NAMALWA (cell line): ENCODE results near the gene ADGRV1.
"Not testable (repeated sequence)": the region's sequence is repeated elsewhere in the genome, so short reads cannot be mapped to it uniquely, and the experiment has no call there.

Experiments
- DNase-seq: peaks from one replicate; pipeline ENCODE4 v3.0.0-alpha.2; 2015; ENCODE audit warnings: low spot score

The ADGRV1 gene

GRCh38 chr5:90949469-90950358 is 391.1 kb downstream of the ADGRV1 start:
- DNase-seq: no peak

- DNase-seq: no peak
These were observed 396.5 kb downstream of the ADGRV1 start for GRCh38 chr5:90955001-90955635.

- DNase-seq: peak; percentile 10
These were observed 398.0 kb downstream of the ADGRV1 start for GRCh38 chr5:90956511-90957097.

GRCh38 chr5:90957906-90958305 is 399.3 kb downstream of the ADGRV1 start:
- DNase-seq: no peak

- DNase-seq: no peak
These were observed 400.7 kb downstream of the ADGRV1 start for GRCh38 chr5:90959262-90959661.

DNA sequence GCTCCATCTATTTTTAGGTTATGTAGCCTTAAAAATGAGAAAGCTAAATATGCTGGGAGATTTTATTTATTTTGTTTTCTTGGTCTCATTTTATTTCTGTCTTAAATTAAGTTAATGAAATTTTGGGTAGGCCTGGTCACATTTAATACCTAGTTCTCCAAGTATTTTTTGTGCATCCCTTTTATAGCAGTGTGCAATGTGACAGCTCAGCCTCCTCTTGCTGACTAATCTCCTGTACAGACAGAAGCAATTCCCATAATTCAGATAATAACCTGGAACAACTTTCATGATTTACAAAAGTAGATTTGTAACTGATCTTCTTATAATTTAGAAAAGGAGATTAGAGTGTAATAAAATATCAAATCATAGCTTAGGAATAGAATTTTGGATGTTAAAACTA is 403.9 kb downstream of the ADGRV1 start:
- no peak for DNase-seq

- DNase-seq: no peak
These were observed 406.6 kb downstream of the ADGRV1 start for GRCh38 chr5:90965110-90965685.

GRCh38 chr5:90967443-90967842 is 408.8 kb downstream of the ADGRV1 start:
- DNase-seq: no peak

DNA sequence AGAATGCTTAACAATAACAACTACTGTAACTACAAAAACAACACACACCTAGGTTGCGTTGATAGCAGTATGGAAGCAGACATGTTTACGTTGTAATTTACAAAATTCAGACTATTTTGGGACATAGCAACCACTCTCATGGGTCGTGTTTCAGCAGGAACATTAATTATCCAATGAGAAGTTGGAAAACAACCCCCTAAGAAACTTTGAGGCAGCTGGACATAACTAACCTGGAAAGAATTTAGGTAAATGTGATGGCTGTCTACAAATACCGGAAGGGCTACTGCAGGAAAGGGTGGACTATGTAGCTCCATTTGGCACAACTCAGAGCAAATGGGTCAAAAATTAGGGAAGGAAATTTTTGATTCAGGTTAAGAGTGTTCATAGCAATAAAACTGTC is 409.3 kb downstream of the ADGRV1 start:
- DNase-seq: no peak

DNA sequence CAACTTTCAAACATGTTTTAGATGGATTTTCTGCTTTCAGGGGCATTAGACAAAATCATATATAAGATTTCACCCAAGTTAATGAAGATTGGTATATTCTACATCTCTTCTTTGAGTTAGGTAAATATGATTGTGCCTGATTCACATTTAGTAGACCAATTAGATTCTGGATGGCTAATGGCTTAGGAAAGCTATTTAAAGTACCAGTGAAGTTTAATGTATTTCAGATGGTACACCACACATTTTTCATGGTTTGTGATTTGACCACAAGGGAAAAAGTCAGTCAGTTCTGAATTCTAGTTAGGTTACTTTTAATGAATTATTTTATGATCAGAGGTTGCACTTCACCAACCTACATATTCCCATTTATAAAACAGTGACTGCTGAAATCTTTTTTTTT is 409.7 kb downstream of the ADGRV1 start:
- peak; percentile 2 for DNase-seq

DNA sequence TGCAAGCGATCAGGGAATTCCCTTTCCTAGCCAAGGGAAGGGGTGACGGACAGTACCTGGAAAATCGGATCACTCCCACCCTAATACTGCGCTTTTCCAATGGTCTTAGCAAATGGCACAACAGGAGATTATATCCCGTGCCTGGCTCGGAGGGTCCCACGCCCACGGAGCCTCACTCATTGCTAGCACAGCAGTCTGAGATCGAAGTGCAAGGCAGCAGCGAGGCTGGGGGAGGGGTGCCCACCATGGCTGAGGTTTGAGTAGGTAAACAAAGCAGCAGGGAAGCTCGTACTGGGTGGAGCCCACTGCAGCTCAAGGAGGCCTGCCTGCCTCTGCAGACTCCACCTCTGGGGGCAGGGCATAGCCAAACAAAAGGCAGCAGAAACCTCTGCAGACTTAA is 411.3 kb downstream of the ADGRV1 start:
- DNase-seq: not testable (repeated sequence)

DNA sequence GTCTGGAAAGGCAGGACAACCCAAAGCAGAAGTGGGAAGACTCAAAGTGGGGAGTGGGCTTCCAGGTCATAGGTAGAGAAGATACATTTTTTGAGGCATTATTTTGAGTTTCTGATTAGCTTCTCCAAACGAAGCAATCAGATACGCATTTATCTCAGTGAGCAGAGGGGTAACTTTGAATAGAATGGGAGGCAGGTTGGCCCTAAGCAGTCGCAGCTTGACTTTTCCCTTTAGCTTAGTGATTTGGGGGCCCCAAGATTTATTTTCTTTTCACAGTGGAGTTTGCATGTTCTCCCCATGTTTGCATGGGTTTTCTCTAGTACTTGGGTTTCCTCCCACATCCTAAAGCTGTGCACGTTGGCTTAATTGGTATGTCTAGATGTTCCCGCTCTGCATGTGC is 422.6 kb downstream of the ADGRV1 start:
- no peak for DNase-seq

- DNase-seq: no peak
These were observed 423.2 kb downstream of the ADGRV1 start for GRCh38 chr5:90981821-90982220.

GRCh38 chr5:90982576-90982975 is 424.0 kb downstream of the ADGRV1 start:
- DNase-seq: no peak

- no peak for DNase-seq
These were observed 424.6 kb downstream of the ADGRV1 start for GRCh38 chr5:90983148-90983547.

- DNase-seq: no peak
These were observed 425.1 kb downstream of the ADGRV1 start for GRCh38 chr5:90983711-90984124.

- DNase-seq: no peak
These were observed 426.7 kb downstream of the ADGRV1 start for GRCh38 chr5:90985341-90985740.

- DNase-seq: no peak
These were observed 429.1 kb downstream of the ADGRV1 start for GRCh38 chr5:90987726-90988125.

- DNase-seq: no peak
These were observed 432.6 kb downstream of the ADGRV1 start for GRCh38 chr5:90991201-90991600.

- DNase-seq: no peak
These were observed 436.2 kb downstream of the ADGRV1 start for GRCh38 chr5:90994796-90995195.

DNA sequence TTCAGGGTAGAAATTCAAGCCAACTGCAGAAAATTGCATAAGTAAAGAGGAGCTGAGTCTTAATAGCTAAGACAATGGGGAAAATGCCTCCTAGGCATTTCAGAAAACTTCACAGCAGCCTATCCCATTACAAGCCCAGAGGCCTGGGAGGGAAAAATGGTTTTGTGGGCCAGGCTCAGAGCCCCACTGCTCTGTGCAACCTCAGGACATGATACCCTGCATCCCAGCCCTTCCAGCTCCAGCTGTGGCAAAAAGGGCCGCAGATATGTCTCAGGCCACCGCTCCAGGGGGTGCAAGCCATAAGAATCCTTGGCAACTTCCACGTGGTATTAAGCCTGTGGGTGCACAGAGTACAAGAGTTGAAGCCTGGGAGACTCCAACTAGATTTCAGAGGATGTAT is 437.5 kb downstream of the ADGRV1 start:
- no peak for DNase-seq

DNA sequence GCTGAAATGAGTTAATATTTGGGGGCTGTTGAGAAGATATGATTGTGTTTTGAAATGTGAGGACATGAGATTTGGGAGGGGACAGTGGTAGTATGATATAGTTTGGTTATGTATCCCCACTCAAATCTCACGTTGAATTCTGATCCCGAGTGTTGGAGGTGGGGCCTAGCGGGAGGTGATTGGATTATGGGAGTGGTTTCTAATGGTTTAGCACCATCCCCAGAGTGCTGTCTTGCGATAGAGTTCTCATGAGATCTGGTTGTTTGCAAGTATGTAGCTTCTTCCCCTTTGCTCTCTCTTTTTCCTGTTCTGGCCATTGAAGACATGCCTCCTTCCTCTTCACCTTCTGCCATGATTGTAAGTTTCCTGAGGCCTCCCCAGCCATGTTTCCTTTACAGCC is 438.5 kb downstream of the ADGRV1 start:
- DNase-seq: no peak

DNA sequence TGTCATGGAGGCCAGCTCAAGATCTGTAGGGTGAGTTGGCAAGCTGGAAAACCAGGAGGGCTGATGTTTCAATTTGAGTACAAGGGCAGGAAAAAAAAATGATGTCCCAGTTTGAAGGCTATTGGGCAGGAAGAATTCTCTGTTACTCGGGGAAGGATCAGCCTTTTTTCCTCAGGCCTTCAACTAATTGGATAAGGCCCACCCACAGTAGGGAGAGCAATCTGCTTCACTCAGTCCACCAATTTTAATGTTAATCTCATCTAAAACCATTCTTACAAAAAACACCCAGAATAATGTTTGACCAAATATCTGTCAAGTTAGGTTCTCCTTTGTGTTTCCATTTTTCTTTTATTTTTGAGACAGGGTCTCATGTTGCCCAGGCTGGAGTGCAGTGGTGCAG is 442.1 kb downstream of the ADGRV1 start:
- DNase-seq: no peak
